ENCODE results near the gene SIL1. TPM values are rescaled to one million over a fixed set of nuclear protein-coding genes. Genes with fewer than 3 reads are reported as not detected.

The SIL1 gene
- total and polyA plus RNA-seq, 2 of the 8 experiments (the other 6 are each of a cell fraction or from before 2014, with no cell fraction given), result 8.3 to 12.8 TPM

DNA sequence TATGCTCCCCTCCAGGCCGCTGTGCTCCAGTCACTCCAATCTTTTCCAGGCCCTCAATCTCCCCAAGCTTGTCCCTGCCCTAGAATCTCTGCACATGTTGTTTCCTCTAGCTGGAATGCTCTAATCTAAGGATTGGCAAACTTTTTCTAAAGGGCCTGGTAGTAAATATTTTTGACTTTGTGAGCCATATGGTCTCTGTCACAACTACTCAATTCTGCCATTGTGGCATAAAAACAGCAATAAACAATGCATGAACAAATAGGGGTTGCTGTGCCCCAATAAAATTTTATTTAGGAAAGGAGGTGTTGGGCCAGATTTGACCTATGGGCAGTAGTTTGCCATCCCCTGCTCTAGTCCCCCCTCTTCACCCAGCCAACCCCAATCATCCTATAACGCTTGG lies 172.5 kb downstream of the SIL1 start (continued):
- TF ChIP-seq EP300 (IDR thresholded peaks at IDR 0.05; ENCODE audit: borderline replicate concordance in 1 of 2, low read depth in 2 of 2, low read length in 2 of 2) (no peak), RFX5 (IDR thresholded peaks at IDR 0.05; ENCODE audit: borderline replicate concordance, low read depth, low read length) (no peak), SIX5 (IDR thresholded peaks at IDR 0.05; ENCODE audit: low read depth, low read length) (no peak), POU5F1 (IDR thresholded peaks at IDR 0.05; ENCODE audit: low read depth, low read length) (no peak), TAF1 (IDR thresholded peaks at IDR 0.05; ENCODE audit: low read depth, low read length) (no peak), CEBPB (IDR thresholded peaks at IDR 0.05; ENCODE audit: low read depth, low read length) (no peak), ZNF274 (IDR thresholded peaks at IDR 0.05; ENCODE audit: borderline replicate concordance, extremely low read depth, low read length) (no peak)
- TF ChIP-seq, protein P1, sequence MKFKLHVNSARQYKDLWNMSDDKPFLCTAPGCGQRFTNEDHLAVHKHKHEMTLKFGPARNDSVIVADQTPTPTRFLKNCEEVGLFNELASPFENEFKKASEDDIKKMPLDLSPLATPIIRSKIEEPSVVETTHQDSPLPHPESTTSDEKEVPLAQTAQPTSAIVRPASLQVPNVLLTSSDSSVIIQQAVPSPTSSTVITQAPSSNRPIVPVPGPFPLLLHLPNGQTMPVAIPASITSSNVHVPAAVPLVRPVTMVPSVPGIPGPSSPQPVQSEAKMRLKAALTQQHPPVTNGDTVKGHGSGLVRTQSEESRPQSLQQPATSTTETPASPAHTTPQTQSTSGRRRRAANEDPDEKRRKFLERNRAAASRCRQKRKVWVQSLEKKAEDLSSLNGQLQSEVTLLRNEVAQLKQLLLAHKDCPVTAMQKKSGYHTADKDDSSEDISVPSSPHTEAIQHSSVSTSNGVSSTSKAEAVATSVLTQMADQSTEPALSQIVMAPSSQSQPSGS (IDR thresholded peaks at IDR 0.05; ENCODE audit: low read length), result no peak
